ENCODE measurements around the gene TAGLN.

DNA sequence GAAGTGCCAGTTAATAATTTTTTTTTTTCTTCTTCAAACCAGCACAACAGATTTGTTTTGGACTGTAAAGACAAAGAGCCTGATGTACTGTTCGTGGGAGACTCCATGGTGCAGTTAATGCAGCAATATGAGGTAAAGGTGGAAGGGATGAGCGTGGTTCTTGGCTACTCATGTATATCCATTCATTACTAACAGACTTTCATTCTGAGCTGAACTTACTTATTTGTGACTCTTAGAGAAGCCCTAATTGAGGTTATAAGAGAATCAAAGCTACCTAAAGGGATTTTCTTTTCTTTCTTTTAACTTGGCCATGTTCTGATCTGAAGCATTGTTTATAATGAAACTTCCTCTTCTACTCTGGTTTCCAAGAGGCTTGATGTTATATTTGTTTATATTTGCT lies 39.3 kb upstream of the TAGLN start:
- TF ChIP-seq, protein P1, sequence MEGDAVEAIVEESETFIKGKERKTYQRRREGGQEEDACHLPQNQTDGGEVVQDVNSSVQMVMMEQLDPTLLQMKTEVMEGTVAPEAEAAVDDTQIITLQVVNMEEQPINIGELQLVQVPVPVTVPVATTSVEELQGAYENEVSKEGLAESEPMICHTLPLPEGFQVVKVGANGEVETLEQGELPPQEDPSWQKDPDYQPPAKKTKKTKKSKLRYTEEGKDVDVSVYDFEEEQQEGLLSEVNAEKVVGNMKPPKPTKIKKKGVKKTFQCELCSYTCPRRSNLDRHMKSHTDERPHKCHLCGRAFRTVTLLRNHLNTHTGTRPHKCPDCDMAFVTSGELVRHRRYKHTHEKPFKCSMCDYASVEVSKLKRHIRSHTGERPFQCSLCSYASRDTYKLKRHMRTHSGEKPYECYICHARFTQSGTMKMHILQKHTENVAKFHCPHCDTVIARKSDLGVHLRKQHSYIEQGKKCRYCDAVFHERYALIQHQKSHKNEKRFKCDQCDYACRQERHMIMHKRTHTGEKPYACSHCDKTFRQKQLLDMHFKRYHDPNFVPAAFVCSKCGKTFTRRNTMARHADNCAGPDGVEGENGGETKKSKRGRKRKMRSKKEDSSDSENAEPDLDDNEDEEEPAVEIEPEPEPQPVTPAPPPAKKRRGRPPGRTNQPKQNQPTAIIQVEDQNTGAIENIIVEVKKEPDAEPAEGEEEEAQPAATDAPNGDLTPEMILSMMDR (conservative IDR thresholded peaks at IDR 0.05): no peak
- no peak for TF ChIP-seq EZH2 (IDR thresholded peaks at IDR 0.05; ENCODE audit: low read depth)
